ENCODE results near the gene PI4KA.
"Not testable (repeated sequence)": the region's sequence is repeated elsewhere in the genome, so short reads cannot be mapped to it uniquely, and the experiment has no call there.

The PI4KA gene

GRCh38 chr22:20843501-20843900 lies 15.1 kb downstream of the PI4KA start:
- no peak for DNase-seq

GRCh38 chr22:20840646-20841371 lies 17.8 kb downstream of the PI4KA start:
- no peak for DNase-seq

GRCh38 chr22:20839837-20840645 lies 18.6 kb downstream of the PI4KA start:
- DNase-seq = no peak

GRCh38 chr22:20839354-20839753 lies 19.3 kb downstream of the PI4KA start:
- not testable (repeated sequence) for DNase-seq

GRCh38 chr22:20836987-20837823 lies 21.4 kb downstream of the PI4KA start:
- DNase-seq = no peak

GRCh38 chr22:20834725-20835124 lies 23.9 kb downstream of the PI4KA start:
- no peak for DNase-seq

GRCh38 chr22:20834206-20834605 lies 24.4 kb downstream of the PI4KA start:
- DNase-seq = no peak

- no peak for DNase-seq
Observed at GRCh38 chr22:20833225-20833665, 25.4 kb downstream of the PI4KA start.

- no peak for DNase-seq
Observed at GRCh38 chr22:20829491-20830134, 29.0 kb downstream of the PI4KA start.

- DNase-seq = not testable (repeated sequence)
Observed at GRCh38 chr22:20826373-20827152, 32.0 kb downstream of the PI4KA start.

GRCh38 chr22:20825624-20826023 lies 33.0 kb downstream of the PI4KA start:
- DNase-seq = no peak

- DNase-seq = not testable (repeated sequence)
Observed at GRCh38 chr22:20825216-20825615, 33.4 kb downstream of the PI4KA start.

GRCh38 chr22:20823264-20823663 lies 35.3 kb downstream of the PI4KA start:
- DNase-seq = no peak

- no peak for DNase-seq
Observed at GRCh38 chr22:20822240-20822639, 36.4 kb downstream of the PI4KA start.

GRCh38 chr22:20821717-20822239 lies 36.8 kb downstream of the PI4KA start:
- not testable (repeated sequence) for DNase-seq

- DNase-seq = no peak
Observed at GRCh38 chr22:20819471-20819870, 39.1 kb downstream of the PI4KA start.

- no peak for DNase-seq
Observed at GRCh38 chr22:20818471-20818870, 40.1 kb downstream of the PI4KA start.

GRCh38 chr22:20816559-20816958 lies 42.1 kb downstream of the PI4KA start:
- no peak for DNase-seq

GRCh38 chr22:20815477-20816050 lies 43.0 kb downstream of the PI4KA start:
- DNase-seq = no peak

GRCh38 chr22:20814221-20814808 lies 44.3 kb downstream of the PI4KA start:
- no peak for DNase-seq

GRCh38 chr22:20813056-20813455 lies 45.6 kb downstream of the PI4KA start:
- no peak for DNase-seq

All from NCI-H748 treated with DMSO at 0.1 percent for 48 hours (cell line).